NCI-H69 (cell line): ENCODE data around the gene PAM16.

Experiments used
- DNase-seq: peaks from one replicate; lab custom pipeline; 2025; lab: John Stamatoyannopoulos, UW

The PAM16 gene

GRCh38 chr16:4353675-4354074 lies 2.6 kb upstream of the PAM16 start:
- no peak for DNase-seq

GRCh38 chr16:4352843-4353242 lies 1.7 kb upstream of the PAM16 start:
- DNase-seq = no peak

- no peak for DNase-seq
Observed at GRCh38 chr16:4351880-4352279, 759 bp upstream of the PAM16 start.

- no peak for DNase-seq
Observed at GRCh38 chr16:4350365-4350786, 745 bp downstream of the PAM16 start.

GRCh38 chr16:4349332-4349731 lies 1.8 kb downstream of the PAM16 start:
- no peak for DNase-seq

- no peak for DNase-seq
Observed at GRCh38 chr16:4347765-4348509, 3.2 kb downstream of the PAM16 start.

- no peak for DNase-seq
Observed at GRCh38 chr16:4347010-4347409, 4.1 kb downstream of the PAM16 start.

GRCh38 chr16:4345836-4346781 lies 5.0 kb downstream of the PAM16 start:
- DNase-seq = peak; percentile 85

- peak; percentile 89 for DNase-seq
Observed at GRCh38 chr16:4344983-4345835, 5.9 kb downstream of the PAM16 start.

GRCh38 chr16:4344300-4344982 lies 6.7 kb downstream of the PAM16 start:
- peak; percentile 43 for DNase-seq

- DNase-seq = no peak
Observed at GRCh38 chr16:4342866-4343744, 8.0 kb downstream of the PAM16 start.

GRCh38 chr16:4341250-4341649 lies 9.9 kb downstream of the PAM16 start:
- no peak for DNase-seq

GRCh38 chr16:4340443-4340842 lies 10.7 kb downstream of the PAM16 start:
- no peak for DNase-seq

GRCh38 chr16:4339909-4340308 lies 11.2 kb downstream of the PAM16 start:
- DNase-seq = peak; percentile 83

- DNase-seq = no peak
Observed at GRCh38 chr16:4339455-4339854, 11.7 kb downstream of the PAM16 start.

GRCh38 chr16:4338712-4339299 lies 12.3 kb downstream of the PAM16 start:
- no peak for DNase-seq

- no peak for DNase-seq
Observed at GRCh38 chr16:4338125-4338582, 13.0 kb downstream of the PAM16 start.

GRCh38 chr16:4337540-4338088 lies 13.5 kb downstream of the PAM16 start:
- no peak for DNase-seq

GRCh38 chr16:4336701-4337539 lies 14.2 kb downstream of the PAM16 start:
- no peak for DNase-seq
